Thyroid gland (tissue), 4 donors: ENCODE results near the gene BAHCC1.

ENCODE experiments used
- POLR2A ChIP-seq, 2 donors: fragments of 450-650 bp; IDR thresholded peaks; one replicate each; pipeline ENCODE4 v1.6.1; 2017; ENCODE audit warnings: antibody characterized with exemption in 2 of 2, mild to moderate bottlenecking in 2 of 2, moderate library complexity in 1 of 2
- TF ChIP-seq, protein P1 (sequence below), 6 experiments: fragments of 200-600 bp in 3 of 6; fragments of 450-650 bp in 3 of 6; sonication (generic) in 3 of 6; IDR thresholded peaks; one replicate each; pipeline ENCODE4 v1.5.1; 2016 to 2019; ENCODE audit warnings: antibody characterized with exemption in 6 of 6, mild to moderate bottlenecking in 2 of 6, inconsistent platforms in 1 of 6, moderate library complexity in 1 of 6

DNA sequence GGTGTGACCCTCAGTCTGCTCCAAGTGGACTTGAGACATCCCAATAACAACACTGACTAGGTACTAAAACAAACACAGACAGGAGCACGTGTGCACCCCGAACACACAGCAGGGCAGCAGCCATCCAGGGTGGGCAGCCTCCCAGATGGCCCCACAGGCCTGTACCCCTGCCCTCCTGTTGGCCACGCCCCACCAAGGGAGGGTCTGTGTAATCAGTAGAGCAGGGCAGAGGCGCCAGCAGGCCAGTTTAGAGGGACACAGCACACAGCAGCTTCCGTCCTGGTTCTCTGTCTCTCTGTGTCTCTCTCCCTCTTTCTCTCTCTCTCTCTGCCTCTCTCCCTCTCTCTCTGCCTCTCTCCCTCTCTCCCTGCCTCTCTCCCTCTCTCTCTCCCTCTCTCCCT is 95.9 kb downstream of the BAHCC1 start:
- TF ChIP-seq, protein P1, sequence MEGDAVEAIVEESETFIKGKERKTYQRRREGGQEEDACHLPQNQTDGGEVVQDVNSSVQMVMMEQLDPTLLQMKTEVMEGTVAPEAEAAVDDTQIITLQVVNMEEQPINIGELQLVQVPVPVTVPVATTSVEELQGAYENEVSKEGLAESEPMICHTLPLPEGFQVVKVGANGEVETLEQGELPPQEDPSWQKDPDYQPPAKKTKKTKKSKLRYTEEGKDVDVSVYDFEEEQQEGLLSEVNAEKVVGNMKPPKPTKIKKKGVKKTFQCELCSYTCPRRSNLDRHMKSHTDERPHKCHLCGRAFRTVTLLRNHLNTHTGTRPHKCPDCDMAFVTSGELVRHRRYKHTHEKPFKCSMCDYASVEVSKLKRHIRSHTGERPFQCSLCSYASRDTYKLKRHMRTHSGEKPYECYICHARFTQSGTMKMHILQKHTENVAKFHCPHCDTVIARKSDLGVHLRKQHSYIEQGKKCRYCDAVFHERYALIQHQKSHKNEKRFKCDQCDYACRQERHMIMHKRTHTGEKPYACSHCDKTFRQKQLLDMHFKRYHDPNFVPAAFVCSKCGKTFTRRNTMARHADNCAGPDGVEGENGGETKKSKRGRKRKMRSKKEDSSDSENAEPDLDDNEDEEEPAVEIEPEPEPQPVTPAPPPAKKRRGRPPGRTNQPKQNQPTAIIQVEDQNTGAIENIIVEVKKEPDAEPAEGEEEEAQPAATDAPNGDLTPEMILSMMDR (IDR thresholded peaks at IDR 0.05), result peak in 1 of 6 experiments; percentile 32
- TF ChIP-seq POLR2A (IDR thresholded peaks at IDR 0.05), result peak; percentile 34 to 94
